Activated naive CD4-positive, alpha-beta T cell treated with anti-CD3 and anti-CD28 coated beads, Interleukin-2, amount 50 U/mL, for 16 hours (primary cell): Measurements from ENCODE around the gene CD1E.
"Not testable (repeated sequence)": the region's sequence is repeated elsewhere in the genome, so short reads cannot be mapped to it uniquely, and the experiment has no call there.

Source experiments
- DNase-seq: peaks from one replicate; pipeline ENCODE4 v3.0.0-alpha.2; 2020

The CD1E gene

GRCh38 chr1:158366783-158367182 lies 13.1 kb downstream of the CD1E start:
- DNase-seq, result no peak

- DNase-seq, result no peak
Observed at GRCh38 chr1:158371188-158371953, 17.7 kb downstream of the CD1E start.

GRCh38 chr1:158374101-158374500 lies 20.4 kb downstream of the CD1E start:
- not testable (repeated sequence) for DNase-seq

GRCh38 chr1:158374860-158375259 lies 21.2 kb downstream of the CD1E start:
- DNase-seq, result no peak

GRCh38 chr1:158390331-158390730 lies 36.6 kb downstream of the CD1E start:
- DNase-seq, result no peak

- DNase-seq, result no peak
Observed at GRCh38 chr1:158391099-158391498, 37.4 kb downstream of the CD1E start.

GRCh38 chr1:158393476-158393875 lies 39.8 kb downstream of the CD1E start:
- DNase-seq, result no peak

- no peak for DNase-seq
Observed at GRCh38 chr1:158396646-158397045, 43.0 kb downstream of the CD1E start.

GRCh38 chr1:158398818-158399514 lies 45.3 kb downstream of the CD1E start, which contains the start of gene OR10T2:
Gene OR10T2 (minus strand): TSS chr1:158399466. CDS start chr1:158399466, 0 bp downstream.
- DNase-seq, result no peak

- no peak for DNase-seq
Observed at GRCh38 chr1:158400871-158401270, 47.2 kb downstream of the CD1E start.

GRCh38 chr1:158407092-158407491 lies 53.4 kb downstream of the CD1E start:
- no peak for DNase-seq
